ENCODE measurements around the gene EPC2.

Gene EPC2

DNA sequence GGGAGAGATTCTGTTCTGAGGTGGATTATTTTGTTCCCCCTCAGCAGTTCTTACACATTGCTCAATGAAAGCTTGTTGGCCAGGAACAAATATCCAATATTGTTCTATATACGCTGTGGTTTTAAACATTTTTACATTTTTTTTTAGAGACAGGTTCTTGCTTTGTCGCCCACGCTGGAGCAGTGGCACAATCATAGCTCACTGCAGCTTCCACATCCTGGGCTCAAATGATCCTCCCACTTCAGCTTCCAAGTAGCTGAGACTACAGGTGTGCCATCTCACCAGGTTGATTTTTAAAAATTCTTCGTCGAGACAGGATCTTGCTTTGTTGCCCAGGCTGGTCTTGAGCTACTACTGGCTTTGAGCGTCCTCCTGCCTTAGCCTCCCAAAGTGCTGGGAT is 171.6 kb downstream of the EPC2 start:
- no peak for DNase-seq

- DNase-seq = no peak
Measured at GRCh38 chr2:148817210-148817708, 172.7 kb downstream of the EPC2 start.

GRCh38 chr2:148819019-148819585 is 174.6 kb downstream of the EPC2 start:
- no peak for DNase-seq

GRCh38 chr2:148824190-148824589 is 179.6 kb downstream of the EPC2 start:
- no peak for DNase-seq

DNA sequence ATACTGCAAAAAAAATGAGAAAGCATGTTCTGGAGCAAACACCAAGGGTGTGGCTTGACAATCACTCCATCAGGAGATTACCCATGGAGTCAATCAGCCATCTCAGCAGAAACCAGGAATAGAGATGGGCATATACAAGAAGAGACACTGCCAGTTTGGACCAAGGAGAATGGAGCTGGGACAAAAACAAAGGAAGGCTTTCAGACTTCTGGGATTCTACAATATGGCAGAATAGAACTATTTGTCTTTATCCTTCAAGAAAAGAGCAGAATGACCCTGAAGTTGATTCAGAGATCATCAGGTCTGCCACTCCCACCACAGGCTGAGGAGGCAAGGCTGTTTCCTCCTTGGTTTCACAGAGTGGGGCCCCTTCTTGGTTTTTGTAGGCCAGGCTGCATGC is 182.2 kb downstream of the EPC2 start:
- DNase-seq = no peak

GRCh38 chr2:148828941-148829340 is 184.4 kb downstream of the EPC2 start:
- DNase-seq = no peak

DNA sequence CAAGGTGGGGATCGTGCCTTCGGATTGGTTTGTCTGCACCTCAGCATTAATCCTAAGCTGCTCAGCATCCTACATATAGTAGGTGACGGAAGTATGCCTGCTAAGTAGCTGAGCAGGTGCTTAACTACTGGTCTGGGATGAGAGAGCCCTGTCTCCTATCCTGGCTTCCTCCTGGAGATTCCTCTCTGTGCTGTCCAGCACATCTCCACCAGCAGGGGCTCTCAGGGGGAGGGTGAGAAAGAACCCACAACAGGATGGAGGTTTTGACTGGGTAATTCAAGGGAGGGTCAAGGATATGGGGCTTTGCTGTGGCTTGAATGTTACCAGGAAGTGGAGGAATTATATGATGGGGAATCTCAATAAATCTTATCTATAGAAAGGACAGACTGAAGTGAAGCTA is 185.1 kb downstream of the EPC2 start:
- no peak for DNase-seq

DNA sequence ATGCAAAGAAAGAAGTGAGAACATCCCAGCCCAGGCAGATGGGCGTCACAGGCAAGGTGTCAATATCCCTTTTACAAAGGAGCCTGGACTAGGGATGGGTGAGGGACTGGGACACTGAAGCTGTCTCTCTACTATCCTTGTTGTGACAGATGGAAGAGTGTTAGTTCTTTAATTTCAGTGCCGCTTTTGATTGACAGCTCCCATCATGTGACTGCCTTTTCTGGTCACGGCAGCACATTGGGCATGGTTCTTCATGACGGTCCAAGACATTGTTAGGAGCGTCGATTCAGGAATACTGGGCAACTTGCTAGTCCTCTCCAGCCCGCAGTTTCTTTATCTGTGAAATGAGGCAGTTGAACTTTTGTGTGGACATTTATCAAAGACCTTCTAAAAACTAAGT is 188.1 kb downstream of the EPC2 start:
- no peak for DNase-seq
